HEK293T (cell line): ENCODE data around the gene GRM7.

Source experiments
- FOXK2 ChIP-seq: fragments of 450-650 bp; IDR thresholded peaks from 2 replicates; pipeline ENCODE4 v1.6.1; 2016; ENCODE audit warnings: mild to moderate bottlenecking
- SP1 ChIP-seq: fragments of 450-650 bp; IDR thresholded peaks from 2 replicates; pipeline ENCODE4 v1.6.1; 2017

GRCh38 chr3:7489417-7489816, 628.5 kb downstream of the GRM7 start:
- TF ChIP-seq SP1 = no peak
- no peak for TF ChIP-seq FOXK2
